Central memory CD4-positive, alpha-beta T cell (primary cell): ENCODE measurements around the gene PACSIN2.
"Not testable (repeated sequence)": the region's sequence is repeated elsewhere in the genome, so short reads cannot be mapped to it uniquely, and the experiment has no call there.

Experiments
- DNase-seq: peaks from one replicate; pipeline ENCODE4 v3.0.0; 2022

PACSIN2 gene

GRCh38 chr22:42991010-42991651 is 23.8 kb downstream of the PACSIN2 start:
- no peak for DNase-seq

GRCh38 chr22:42990131-42990838 is 24.7 kb downstream of the PACSIN2 start:
- DNase-seq: no peak

DNA sequence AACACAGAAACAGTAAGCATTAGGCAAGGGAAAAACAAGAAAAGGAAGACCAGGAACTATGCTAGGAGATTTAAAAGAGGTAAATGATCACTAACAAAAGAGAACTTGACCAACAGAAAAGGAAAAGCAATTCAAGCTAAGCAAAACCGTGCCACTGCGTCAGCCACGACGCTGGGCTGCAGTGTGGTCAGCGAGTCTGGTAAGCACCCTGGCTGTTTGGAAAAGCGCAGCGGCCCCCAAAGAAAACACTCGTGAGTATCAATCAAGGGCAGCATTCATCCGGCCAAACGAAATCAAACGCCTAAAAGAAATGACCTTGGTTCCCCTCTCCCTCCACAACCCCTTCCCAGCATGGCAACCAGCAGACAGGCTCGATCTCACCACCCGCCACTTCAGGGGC is 28.8 kb downstream of the PACSIN2 start:
- DNase-seq: no peak

DNA sequence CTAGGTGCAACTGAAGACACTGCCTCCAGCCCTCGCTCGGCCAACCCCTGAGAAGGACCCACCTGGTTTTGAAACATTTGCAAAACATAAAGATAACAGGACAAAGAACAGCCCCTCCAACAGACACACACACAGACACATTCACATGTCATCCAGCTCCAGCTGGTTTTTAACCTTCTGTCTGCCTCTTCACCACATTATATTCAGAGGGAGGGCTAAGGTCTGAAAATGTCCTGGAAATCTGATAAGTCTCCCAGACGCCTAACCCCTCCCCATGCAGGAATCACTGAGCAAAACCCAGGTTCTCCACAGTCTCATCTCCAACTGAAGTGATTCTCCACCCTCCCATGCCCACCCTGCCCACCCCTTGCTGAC is 29.4 kb downstream of the PACSIN2 start:
- DNase-seq: no peak

DNA sequence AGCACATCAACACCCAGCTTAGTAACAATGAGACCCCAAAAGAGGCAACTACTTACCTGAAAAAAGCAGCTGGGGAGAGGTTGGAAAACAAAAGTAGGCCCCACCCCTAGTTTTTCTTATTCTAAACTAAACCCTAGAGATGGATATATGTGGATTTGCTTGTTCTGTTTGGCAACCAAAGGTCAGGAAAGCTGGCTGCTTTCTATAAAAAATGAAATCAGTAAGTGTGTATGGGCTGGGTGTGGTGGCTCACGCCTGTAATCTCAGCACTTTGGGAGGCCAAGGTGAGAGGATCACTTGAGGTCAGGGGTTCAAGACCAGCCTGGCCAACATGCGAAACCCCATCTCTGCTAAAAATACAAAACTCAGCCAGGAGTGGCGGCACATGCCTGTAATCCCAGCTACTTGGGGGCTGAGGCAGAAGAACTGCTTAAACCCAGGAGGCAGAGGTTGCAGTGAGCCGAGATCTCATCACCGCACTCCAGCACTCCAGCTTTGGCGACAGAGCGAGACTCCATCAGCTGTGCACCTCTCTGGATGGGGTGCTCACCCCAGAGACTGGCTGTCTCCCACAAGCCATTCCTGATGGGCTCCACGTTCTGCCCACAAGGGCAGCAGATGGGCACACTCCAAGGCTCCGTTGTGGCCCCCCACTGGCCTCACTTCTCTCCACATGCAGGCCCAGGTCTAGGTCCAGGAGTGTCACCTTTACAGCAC is 30.0 kb downstream of the PACSIN2 start:
- no peak for DNase-seq

GRCh38 chr22:42984397-42984796 is 30.6 kb downstream of the PACSIN2 start:
- DNase-seq: no peak

DNA sequence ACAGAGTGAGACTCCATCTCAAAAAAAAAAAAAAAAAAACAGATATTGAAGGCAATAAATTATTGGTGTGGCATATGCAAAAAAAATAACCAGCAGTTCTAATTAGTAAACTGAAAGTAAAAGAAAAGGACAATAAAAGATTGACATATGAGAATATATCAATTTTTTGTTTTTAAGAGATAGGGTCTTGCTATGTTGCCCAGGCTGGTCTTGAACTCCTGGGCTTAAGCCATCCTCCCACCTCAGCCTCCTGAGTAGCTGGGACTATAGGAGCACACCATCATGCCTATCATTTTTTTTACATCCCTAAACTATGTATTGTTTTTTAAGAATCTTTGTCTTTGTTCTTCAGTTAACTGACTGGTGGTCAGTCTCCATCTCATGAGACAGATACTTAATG is 31.5 kb downstream of the PACSIN2 start:
- no peak for DNase-seq

DNA sequence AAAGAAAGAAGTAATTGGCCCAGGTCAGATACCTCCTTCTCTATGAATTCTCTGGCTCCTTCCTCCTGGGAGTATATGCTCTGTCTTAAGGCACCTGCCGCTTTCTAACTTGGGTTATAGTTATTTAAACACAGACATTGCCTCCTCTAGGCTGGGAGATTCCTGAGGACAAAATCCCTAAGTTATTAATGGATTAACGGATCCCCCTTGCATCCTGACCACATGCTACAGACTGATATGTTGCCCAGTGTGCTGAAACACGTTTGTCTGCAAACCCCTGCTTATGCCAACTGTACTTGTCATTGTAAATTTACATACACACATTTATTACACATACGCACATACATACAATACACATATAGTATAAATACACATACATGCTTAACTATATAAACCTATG is 35.3 kb downstream of the PACSIN2 start:
- no peak for DNase-seq

DNA sequence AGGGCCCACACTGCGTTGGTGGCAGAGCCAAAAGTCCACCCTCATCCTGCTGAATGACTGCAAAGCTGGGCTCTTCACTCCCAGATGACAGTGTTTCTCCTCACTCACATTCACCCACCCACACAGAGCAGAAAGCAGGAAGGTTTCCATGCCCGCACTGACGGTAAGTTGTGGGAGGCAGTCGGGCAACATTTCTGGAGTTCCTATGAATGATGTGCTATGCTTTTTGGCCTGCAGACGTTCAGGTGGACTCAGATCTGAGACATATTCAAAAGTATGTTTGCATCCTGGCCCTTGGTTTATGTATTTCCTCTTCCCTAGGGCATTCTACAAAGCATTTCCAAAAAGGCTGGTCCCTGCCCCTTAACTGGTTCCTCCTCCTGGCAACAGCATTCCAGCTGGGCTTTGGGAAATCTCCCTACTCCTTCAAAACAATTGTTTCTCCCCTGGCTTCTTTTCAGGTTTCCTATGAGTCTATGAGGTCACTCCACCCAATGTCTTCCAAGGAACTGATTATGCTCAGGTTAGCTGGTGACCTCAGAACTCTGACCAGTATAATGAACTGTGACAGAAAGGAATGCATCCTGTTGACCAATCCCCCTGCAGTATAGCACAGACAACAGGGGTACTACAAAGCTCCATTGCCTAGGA is 36.4 kb downstream of the PACSIN2 start:
- no peak for DNase-seq

- no peak for DNase-seq
These were observed 37.4 kb downstream of the PACSIN2 start for GRCh38 chr22:42977569-42977968.

DNA sequence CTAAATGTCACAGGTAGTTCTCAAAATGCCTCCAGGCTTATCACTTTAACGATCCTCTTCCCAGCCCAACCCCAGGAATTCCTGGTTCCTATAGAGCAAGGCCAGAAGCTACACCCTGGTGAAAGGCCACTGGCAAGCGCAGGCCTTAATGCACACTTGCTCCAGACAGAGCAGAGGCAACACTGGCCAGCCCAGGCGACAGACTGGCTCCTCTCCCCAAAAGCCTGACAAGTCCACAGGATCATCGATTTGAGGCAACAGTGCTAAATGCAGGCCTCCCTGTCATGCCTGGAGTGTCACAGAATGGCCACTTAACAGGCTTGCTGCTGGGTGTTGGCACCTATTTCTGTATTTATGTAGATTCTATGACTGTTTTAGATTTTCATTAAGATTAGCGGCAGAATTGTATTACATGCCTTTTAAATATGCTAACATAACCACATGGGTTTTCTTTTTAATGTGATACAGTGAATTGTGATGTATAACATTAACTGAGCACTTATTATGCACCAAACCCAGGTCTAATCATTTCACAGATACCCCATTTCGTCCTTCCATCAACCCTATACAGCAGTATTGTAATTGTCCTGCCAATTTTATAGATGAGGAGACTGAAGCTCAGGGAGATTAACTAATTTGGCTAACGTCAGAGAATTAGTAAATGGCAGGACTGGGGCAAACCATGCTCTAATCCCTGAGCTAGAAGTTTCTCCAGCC is 38.6 kb downstream of the PACSIN2 start:
- DNase-seq: no peak

- no peak for DNase-seq
These were observed 40.7 kb downstream of the PACSIN2 start for GRCh38 chr22:42974223-42974622.

- no peak for DNase-seq
These were observed 41.4 kb downstream of the PACSIN2 start for GRCh38 chr22:42973536-42973881.

- DNase-seq: no peak
These were observed 42.1 kb downstream of the PACSIN2 start for GRCh38 chr22:42972649-42973535.

DNA sequence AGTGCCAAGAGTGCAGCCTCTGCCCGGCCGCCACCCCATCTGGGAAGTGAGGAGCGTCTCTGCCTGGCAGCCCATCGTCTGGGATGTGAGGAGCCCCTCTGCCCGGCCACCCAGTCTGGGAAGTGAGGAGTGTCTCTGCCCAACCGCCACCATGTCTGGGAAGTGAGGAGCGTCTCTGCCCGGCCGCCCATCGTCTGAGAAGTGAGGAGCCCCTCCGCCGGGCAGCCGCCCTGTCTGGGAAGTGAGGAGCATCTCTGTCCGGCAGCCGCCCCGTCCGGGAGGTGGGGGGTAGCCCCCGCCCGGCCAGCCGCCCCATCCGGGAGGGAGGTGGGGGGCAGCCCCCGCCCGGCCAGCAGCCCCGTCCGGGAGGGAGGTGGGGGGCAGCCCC is 43.5 kb downstream of the PACSIN2 start:
- DNase-seq: not testable (repeated sequence)

DNA sequence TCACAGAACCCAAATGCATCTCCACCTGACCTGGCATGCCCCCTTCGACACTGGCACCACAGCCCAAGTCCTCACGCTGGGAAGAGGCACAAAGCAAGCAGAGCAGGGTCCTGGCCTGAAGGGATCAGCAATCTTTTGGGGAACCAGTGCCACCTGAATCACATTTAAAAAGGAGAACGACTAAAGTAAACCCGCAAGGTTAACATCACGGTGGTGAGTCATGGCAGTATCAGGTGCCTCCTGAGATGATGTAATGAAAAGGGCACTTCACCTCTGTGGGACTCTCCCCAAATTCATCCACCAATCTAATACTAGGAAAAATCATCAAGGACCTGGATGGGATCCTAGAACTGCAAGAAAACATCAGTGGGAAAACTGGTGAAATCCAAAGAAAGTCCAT is 44.9 kb downstream of the PACSIN2 start:
- DNase-seq: no peak

GRCh38 chr22:42969348-42969975 is 45.5 kb downstream of the PACSIN2 start:
- no peak for DNase-seq

- DNase-seq: no peak
These were observed 47.0 kb downstream of the PACSIN2 start for GRCh38 chr22:42967933-42968332.

GRCh38 chr22:42967005-42967404 is 47.9 kb downstream of the PACSIN2 start:
- no peak for DNase-seq

DNA sequence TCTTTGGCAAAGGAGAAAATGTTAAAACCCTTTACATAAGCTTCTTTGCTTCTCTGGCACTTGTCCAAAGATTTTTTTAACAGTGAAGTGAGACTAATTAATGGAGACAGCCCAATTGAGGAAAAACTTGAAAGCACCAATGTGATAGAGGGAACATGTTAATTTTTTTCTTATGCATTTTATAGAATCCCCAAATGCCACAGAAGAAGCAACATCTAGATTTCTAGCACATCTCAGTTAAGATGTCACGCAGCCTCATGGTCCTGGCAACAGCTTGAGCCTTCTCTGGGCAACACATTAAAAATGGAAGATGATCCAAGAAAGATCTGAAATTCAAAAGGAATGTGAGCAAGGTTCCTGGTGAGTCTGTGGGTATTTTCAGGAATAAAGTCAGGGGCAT is 48.5 kb downstream of the PACSIN2 start:
- no peak for DNase-seq

GRCh38 chr22:42964994-42965699 is 49.8 kb downstream of the PACSIN2 start:
- no peak for DNase-seq
